Liver (tissue), 9 donors: Measurements from ENCODE around the gene RFX4. TPM values are rescaled to one million over a fixed set of nuclear protein-coding genes. Genes with fewer than 3 reads are reported as not detected.

Experiments
- DNase-seq: peaks from one replicate; pipeline ENCODE4 v3.0.0-alpha.2; 2017; ENCODE audit warnings: low spot score
- H3K27ac ChIP-seq, 2 donors: one replicate each; pipeline ENCODE4 v1.7.0; 2013; ENCODE audit warnings: inconsistent platforms in 2 of 2, low read length in 2 of 2, control low read depth in 1 of 2, low read depth in 1 of 2, mild to moderate bottlenecking in 1 of 2
- H3K27me3 ChIP-seq, 4 donors: one replicate each; pipeline versions ENCODE4 v1.6.1 to v1.7.0; 2013; ENCODE audit warnings: low read length in 3 of 4, inconsistent platforms in 1 of 4, mild to moderate bottlenecking in 1 of 4, moderate library complexity in 1 of 4; ENCODE audit not compliant: control insufficient read depth in 4 of 4, insufficient read depth in 4 of 4
- H3K36me3 ChIP-seq, 4 donors: one replicate each; pipeline versions ENCODE4 v1.6.1 to v1.7.0; 2013; ENCODE audit warnings: low read length in 3 of 4, mild to moderate bottlenecking in 3 of 4, low read depth in 1 of 4, moderate library complexity in 1 of 4; ENCODE audit not compliant: control insufficient read depth in 4 of 4, insufficient read depth in 3 of 4
- H3K4me1 ChIP-seq, 4 donors: one replicate each; pipeline versions ENCODE4 v1.6.1 to v1.7.0; 2013; ENCODE audit warnings: low read length in 3 of 4, mild to moderate bottlenecking in 3 of 4, moderate library complexity in 1 of 4; ENCODE audit not compliant: control insufficient read depth in 4 of 4, insufficient read depth in 4 of 4
- H3K4me3 ChIP-seq, 3 donors: one replicate each; pipeline versions ENCODE4 v1.6.1 to v1.7.0; 2013; ENCODE audit warnings: low read length in 3 of 3, control low read depth in 1 of 3, low read depth in 1 of 3, mild to moderate bottlenecking in 1 of 3
- H3K9ac ChIP-seq, 2 donors: one replicate each; pipeline ENCODE4 v1.7.0; 2013; ENCODE audit warnings: low read length in 2 of 2, mild to moderate bottlenecking in 2 of 2, moderate library complexity in 2 of 2, control low read depth in 1 of 2, low read depth in 1 of 2
- H3K9me3 ChIP-seq, 4 donors: one replicate each; pipeline versions ENCODE4 v1.6.1 to v1.7.0; 2013; ENCODE audit warnings: low read length in 3 of 4; ENCODE audit not compliant: control insufficient read depth in 4 of 4
- EGR1 ChIP-seq, 2 donors: IDR thresholded peaks; 2 replicates each; pipeline ENCODE4 v1.6.1; 2016 to 2018; ENCODE audit warnings: antibody characterized with exemption in 2 of 2, low read depth in 2 of 2
- FOXA1 ChIP-seq: IDR thresholded peaks from 2 replicates; pipeline ENCODE4 v1.6.1; 2016; ENCODE audit warnings: antibody characterized with exemption
- FOXA2 ChIP-seq: IDR thresholded peaks from 2 replicates; pipeline ENCODE4 v1.6.1; 2016; ENCODE audit warnings: antibody characterized with exemption
- HNF4A ChIP-seq, 2 donors: conservative IDR thresholded peaks; 2 replicates each; pipeline ENCODE4 v1.6.1; 2016; ENCODE audit warnings: antibody characterized with exemption in 2 of 2, mild to moderate bottlenecking in 2 of 2
- REST ChIP-seq: IDR thresholded peaks from 2 replicates; pipeline ENCODE4 v1.6.1; 2016; ENCODE audit warnings: antibody characterized with exemption, mild to moderate bottlenecking
- RXRA ChIP-seq, 2 donors: IDR thresholded peaks; 2 replicates each; pipeline ENCODE4 v1.6.1; 2017 to 2018; ENCODE audit warnings: antibody characterized with exemption in 2 of 2, mild to moderate bottlenecking in 1 of 2
- SP1 ChIP-seq: IDR thresholded peaks from 2 replicates; pipeline ENCODE4 v1.6.1; 2018; ENCODE audit warnings: antibody characterized with exemption, mild to moderate bottlenecking
- TAF1 ChIP-seq: conservative IDR thresholded peaks from 2 replicates; pipeline ENCODE4 v1.6.1; 2016; ENCODE audit warnings: antibody characterized with exemption, mild to moderate bottlenecking
- YY1 ChIP-seq: IDR thresholded peaks from 2 replicates; pipeline ENCODE4 v1.6.1; 2016; ENCODE audit warnings: antibody characterized with exemption, mild to moderate bottlenecking
- ZBTB33 ChIP-seq: IDR thresholded peaks from 2 replicates; pipeline ENCODE4 v1.6.1; 2016; ENCODE audit warnings: antibody characterized with exemption
- WGBS: extraction: QIAGEN DNeasy Blood & Tissue Kit; methylation state at CpG from one replicate; pipeline ENCODE4 v1.1.7; 2013; 5-methylcytosine and 5-hydroxymethylcytosine counted together
- polyA plus RNA-seq, 2 donors: library from polyadenylated mRNA; stranded (reverse) in 1 of 2; unstranded in 1 of 2; fragments of 200-250 nt in 1 of 2; fragments of >200 nt in 1 of 2; fragmentation: Nextera tagmentation in 1 of 2; extraction: Ambion mirVana in 1 of 2; gene quantifications; one replicate each; pipeline versions ENCODE4 v1.2.1 to v1.2.3, GENCODE V29; 2013 to 2015
- total RNA-seq, 2 donors: library from RNA; depleted of rRNA; stranded (reverse); fragments of >200 nt; gene quantifications; one replicate each; pipeline ENCODE4 v1.2.3, GENCODE V29; 2014
- TF ChIP-seq, protein P1 (sequence below): IDR thresholded peaks from 2 replicates; pipeline ENCODE4 v1.6.1; 2016; ENCODE audit warnings: antibody characterized with exemption
- donor health status: healthy.
- donor health status: healthy.
- donor health status: healthy.
- donor health status: healthy.
- donor health status: healthy.

The RFX4 gene
- total and polyA plus RNA-seq, 4 donors = not detected

DNA sequence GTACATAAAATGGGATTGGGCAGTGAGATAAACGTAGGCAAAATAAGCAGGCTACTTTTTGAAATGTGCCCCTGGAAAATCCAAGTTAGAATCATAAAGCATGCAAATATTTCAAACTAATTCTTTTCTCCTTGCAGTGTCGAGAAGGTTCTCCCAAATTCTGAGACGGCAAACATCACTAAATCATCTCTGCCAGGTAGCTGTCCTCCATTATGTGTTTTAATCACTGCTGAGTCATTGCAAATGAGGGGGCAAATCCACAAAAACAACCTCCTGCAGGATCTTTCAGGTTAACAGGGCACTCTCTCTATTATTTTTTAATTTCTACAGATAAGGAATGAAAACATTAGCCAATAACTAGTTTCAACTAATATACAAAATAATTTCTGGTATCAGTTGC is 128.5 kb downstream of the RFX4 start:
- TF ChIP-seq FOXA1 (no peak), ZBTB33 (no peak), EGR1 (IDR thresholded peaks at IDR 0.05; ENCODE audit: low read depth in 2 of 2) (no peak), RXRA (IDR thresholded peaks at IDR 0.05) (no peak), HNF4A (conservative IDR thresholded peaks at IDR 0.05) (no peak), SP1 (no peak), REST (no peak), YY1 (no peak)
- H3K27me3 ChIP-seq = no peaks in the 10 kb centered on the region

GRCh38 chr12:106712768-106713167 is 130.0 kb downstream of the RFX4 start:
- 87% methylated on average over 8 of the region's 8 CpGs for whole genome bisulfite sequencing
- no peak overlapping the region for H3K27ac ChIP-seq
- no peaks in the 10 kb centered on the region for H3K4me1 ChIP-seq
- no peaks in the 10 kb centered on the region for H3K36me3 ChIP-seq
- H3K9ac ChIP-seq = no peak overlapping the region
- TF ChIP-seq FOXA2 = no peak
- H3K4me3 ChIP-seq = no peak overlapping the region
- no peaks in the 10 kb centered on the region for H3K27me3 ChIP-seq
- H3K9me3 ChIP-seq = no peaks in the 10 kb centered on the region
- no peak for DNase-seq

More for the DNA sequence above, 128.5 kb downstream of the RFX4 start:
- H3K4me1 ChIP-seq = no peaks in the 10 kb centered on the region
- H3K9me3 ChIP-seq = no peaks in the 10 kb centered on the region
- DNase-seq = no peak
- no peak overlapping the region for H3K27ac ChIP-seq
- H3K9ac ChIP-seq = no peak overlapping the region
- H3K4me3 ChIP-seq = no peak overlapping the region
- H3K36me3 ChIP-seq = no peaks in the 10 kb centered on the region
- 84% methylated on average over 3 of the region's 3 CpGs for WGBS

GRCh38 chr12:106714926-106715325 is 132.1 kb downstream of the RFX4 start:
- Histone ChIP-seq H3K9me3 (no peaks in the 10 kb centered on the region), H3K27me3 (no peaks in the 10 kb centered on the region), H3K9ac (no peak overlapping the region), H3K4me1 (no peaks in the 10 kb centered on the region), H3K27ac (no peak overlapping the region), H3K4me3 (no peak overlapping the region), H3K36me3 (no peaks in the 10 kb centered on the region)
- 95% methylated on average over 3 of the region's 3 CpGs for WGBS
- no peak for DNase-seq
- TF ChIP-seq, protein P1, sequence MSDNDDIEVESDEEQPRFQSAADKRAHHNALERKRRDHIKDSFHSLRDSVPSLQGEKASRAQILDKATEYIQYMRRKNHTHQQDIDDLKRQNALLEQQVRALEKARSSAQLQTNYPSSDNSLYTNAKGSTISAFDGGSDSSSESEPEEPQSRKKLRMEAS = no peak
- TF ChIP-seq TAF1 = no peak
